Lower lobe of right lung (tissue), 2 donors: ENCODE results near the gene RHBDL3. TPM values are rescaled to one million over a fixed set of nuclear protein-coding genes. Genes with fewer than 3 reads are reported as not detected.
A peak's percentile ranks its signal among the peaks of the same experiment; 100 is the strongest.

Experiments used
- ATAC-seq, 2 donors: fragments of 200-7000 bp; cut with Tn5 transposase; one replicate each; pipeline ENCODE4 v1.9.1; 2020 to 2022; ENCODE audit warnings: mild to moderate bottlenecking in 2 of 2, moderate library complexity in 2 of 2
- DNase-seq: peaks from one replicate; pipeline ENCODE4 v3.0.0-alpha.2; 2020
- H3K27ac ChIP-seq: fragments of 200-600 bp; one replicate; pipeline ENCODE4 v1.8.0; 2022
- H3K27me3 ChIP-seq: fragments of 200-600 bp; one replicate; pipeline ENCODE4 v1.8.0; 2022; ENCODE audit warnings: low read depth
- H3K36me3 ChIP-seq: fragments of 200-600 bp; one replicate; pipeline ENCODE4 v1.8.0; 2022; ENCODE audit warnings: mild to moderate bottlenecking
- H3K4me1 ChIP-seq: fragments of 200-600 bp; one replicate; pipeline ENCODE4 v1.8.0; 2022
- H3K4me3 ChIP-seq: fragments of 200-600 bp; one replicate; pipeline ENCODE4 v1.8.0; 2022; ENCODE audit warnings: mild to moderate bottlenecking
- H3K9me3 ChIP-seq: fragments of 200-600 bp; one replicate; pipeline ENCODE4 v1.8.0; 2022
- CTCF ChIP-seq: fragments of 200-600 bp; IDR thresholded peaks from one replicate; pipeline ENCODE4 v1.8.0; 2022; ENCODE audit warnings: antibody characterized with exemption, mild to moderate bottlenecking
- intact Hi-C: fragments of 100-400 bp; cut with DNase I; formaldehyde crosslinking; loops from one replicate; pipeline ENCODE4 v1.11.0; 2022
- total RNA-seq: library from RNA; stranded (reverse); fragmentation: NEBNext Ultra II Directional; extraction: Animal tissue kit (Norgen Biotek cat#: 25700); gene quantifications from one replicate; pipeline ENCODE4 v1.2.1, GENCODE V29; 2021
- donor health status: DM: no; HTN: yes; CAD: no; lungs with severe emphysema.

Gene RHBDL3
- total RNA-seq, 1 donor from 2014 or later = 0.18 TPM

GRCh38 chr17:32335687-32336086 lies 70.1 kb downstream of the RHBDL3 start:
- H3K9me3 ChIP-seq = no peaks in the 10 kb centered on the region
- no peaks in the 10 kb centered on the region for H3K27me3 ChIP-seq
- H3K27ac ChIP-seq = no peak overlapping the region
- ATAC-seq (no peak), DNase-seq (no peak)
- intact Hi-C loops = no loop called here
- H3K36me3 ChIP-seq = peaks cover 66% of the 10 kb centered on the region
- H3K4me1 ChIP-seq = peaks cover 1% of the 10 kb centered on the region
- no peak for TF ChIP-seq CTCF
- no peak overlapping the region for H3K4me3 ChIP-seq

- Histone ChIP-seq H3K4me1 (peaks cover 14% of the 10 kb centered on the region), H3K36me3 (peaks cover 34% of the 10 kb centered on the region), H3K4me3 (peak overlapping the region; percentile 80), H3K9me3 (no peaks in the 10 kb centered on the region), H3K27ac (peak overlapping the region; percentile 82), H3K27me3 (no peaks in the 10 kb centered on the region)
- DNase-seq (no peak), ATAC-seq (peak; percentile 17 to 46)
- no peak for TF ChIP-seq CTCF
- intact Hi-C loops = no loop called here
Measured at GRCh38 chr17:32341141-32341856, 75.7 kb downstream of the RHBDL3 start.

GRCh38 chr17:32341857-32342602 lies 76.4 kb downstream of the RHBDL3 start, which contains the start of gene C17orf75:
Gene C17orf75 (minus strand): TSS chr17:32342173. CDS start chr17:32342139, 34 bp downstream.
- DNase-seq (peak; percentile 86), ATAC-seq (peak; percentile 94 to 97)
- Histone ChIP-seq H3K27ac (peak within 1 kb of the TSS; percentile 82), H3K36me3 (peaks cover 27% of the 10 kb centered on the region), H3K4me3 (peak within 1 kb of the TSS; percentile 80), H3K9me3 (no peaks in the 10 kb centered on the region), H3K27me3 (no peaks in the 10 kb centered on the region), H3K4me1 (peaks cover 14% of the 10 kb centered on the region)
- intact Hi-C loops = no loop called here
- no peak for TF ChIP-seq CTCF

- ATAC-seq = no peak
- Histone ChIP-seq H3K27ac (peak overlapping the region; percentile 82), H3K4me3 (peak overlapping the region; percentile 80)
Measured at GRCh38 chr17:32342603-32343325, 77.1 kb downstream of the RHBDL3 start.

More at GRCh38 chr17:32342603-32343325, 77.1 kb downstream of the RHBDL3 start:
- Histone ChIP-seq H3K9me3 (no peaks in the 10 kb centered on the region), H3K36me3 (peaks cover 20% of the 10 kb centered on the region), H3K27me3 (no peaks in the 10 kb centered on the region), H3K4me1 (peaks cover 14% of the 10 kb centered on the region)
- intact Hi-C loops = no loop called here
- no peak for TF ChIP-seq CTCF
- DNase-seq = no peak
